ENCODE data around the gene RAB28.
"Not testable (repeated sequence)": the region's sequence is repeated elsewhere in the genome, so short reads cannot be mapped to it uniquely, and the experiment has no call there.

Gene RAB28

GRCh38 chr4:13445841-13446790, 38.0 kb downstream of the RAB28 start:
- no peak for DNase-seq

- no peak for DNase-seq
These were observed 42.6 kb downstream of the RAB28 start for GRCh38 chr4:13441506-13441905.

DNA sequence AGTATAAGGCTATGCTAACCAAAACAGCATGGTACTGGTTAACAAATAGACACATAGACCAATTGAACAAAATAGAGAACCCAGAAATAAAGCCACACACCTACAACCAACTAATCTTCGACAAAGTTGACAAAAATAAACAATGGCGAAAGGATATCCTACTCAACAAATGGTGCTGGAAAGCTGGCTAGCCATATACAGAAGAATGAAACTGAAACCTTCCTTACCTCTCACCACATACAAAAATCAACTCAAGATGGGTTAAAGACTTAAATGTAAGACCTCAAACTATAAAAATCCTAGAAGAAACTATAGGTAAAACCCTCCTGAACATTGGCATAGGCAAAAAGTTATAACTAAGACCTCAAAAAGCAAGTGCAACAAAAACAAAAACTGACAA, 47.2 kb downstream of the RAB28 start:
- DNase-seq: no peak

DNA sequence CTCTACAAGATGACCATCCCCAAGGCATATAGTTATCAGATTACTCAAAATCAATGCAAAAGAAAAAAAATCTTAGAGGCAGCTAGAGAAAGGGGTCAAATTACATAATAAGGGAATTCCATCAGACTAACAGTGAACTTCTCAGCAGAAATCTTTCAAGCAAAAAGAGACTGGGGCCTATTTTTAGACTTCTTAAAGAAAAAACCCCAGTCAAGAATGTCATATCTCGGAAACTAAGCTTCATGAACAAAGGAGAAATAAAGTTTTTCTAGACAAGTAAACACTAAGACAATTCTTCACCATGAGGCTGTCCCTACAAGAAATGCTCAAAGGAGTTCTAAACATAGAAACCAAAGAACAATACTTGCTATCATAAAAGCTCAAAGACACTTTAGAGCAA, 51.7 kb downstream of the RAB28 start:
- no peak for DNase-seq

- DNase-seq: no peak
These were observed 53.1 kb downstream of the RAB28 start for GRCh38 chr4:13430834-13431568.

GRCh38 chr4:13427599-13428325, 56.4 kb downstream of the RAB28 start:
- no peak for DNase-seq

DNA sequence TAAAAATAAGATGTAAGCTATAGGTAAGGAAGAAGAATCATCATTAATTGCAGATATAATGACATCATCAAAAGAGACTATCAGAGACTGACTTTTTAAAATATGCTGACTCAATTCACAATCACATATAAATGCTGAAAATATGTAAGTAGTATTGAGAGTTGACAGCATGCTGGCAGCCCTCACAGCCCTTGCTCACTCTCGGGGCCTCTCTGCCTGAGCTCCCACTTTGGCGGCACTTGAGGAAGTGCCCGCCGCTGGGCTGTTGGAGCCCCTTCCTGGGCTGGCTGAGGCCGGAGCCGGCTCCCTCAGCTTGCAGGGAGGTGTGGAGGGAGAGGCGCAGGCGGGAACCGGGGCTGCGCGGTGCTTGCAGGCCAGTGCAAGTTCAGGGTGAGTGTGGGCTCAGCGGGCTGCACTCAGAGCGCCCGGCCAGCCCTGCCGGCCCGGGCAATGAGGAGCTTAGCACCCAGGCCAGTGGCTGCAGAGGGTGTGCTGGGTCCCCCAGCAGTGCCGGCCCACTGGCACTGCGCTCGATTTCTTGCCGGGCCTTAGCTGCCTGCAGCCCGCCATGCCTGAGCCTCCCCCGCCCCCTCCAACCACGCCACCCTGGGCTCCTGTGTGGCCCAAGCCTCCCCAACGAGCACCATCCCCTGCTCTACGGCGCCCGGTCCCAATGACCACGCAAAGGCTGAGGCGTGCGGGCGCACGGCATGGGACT, 68.9 kb downstream of the RAB28 start:
- DNase-seq: no peak

DNA sequence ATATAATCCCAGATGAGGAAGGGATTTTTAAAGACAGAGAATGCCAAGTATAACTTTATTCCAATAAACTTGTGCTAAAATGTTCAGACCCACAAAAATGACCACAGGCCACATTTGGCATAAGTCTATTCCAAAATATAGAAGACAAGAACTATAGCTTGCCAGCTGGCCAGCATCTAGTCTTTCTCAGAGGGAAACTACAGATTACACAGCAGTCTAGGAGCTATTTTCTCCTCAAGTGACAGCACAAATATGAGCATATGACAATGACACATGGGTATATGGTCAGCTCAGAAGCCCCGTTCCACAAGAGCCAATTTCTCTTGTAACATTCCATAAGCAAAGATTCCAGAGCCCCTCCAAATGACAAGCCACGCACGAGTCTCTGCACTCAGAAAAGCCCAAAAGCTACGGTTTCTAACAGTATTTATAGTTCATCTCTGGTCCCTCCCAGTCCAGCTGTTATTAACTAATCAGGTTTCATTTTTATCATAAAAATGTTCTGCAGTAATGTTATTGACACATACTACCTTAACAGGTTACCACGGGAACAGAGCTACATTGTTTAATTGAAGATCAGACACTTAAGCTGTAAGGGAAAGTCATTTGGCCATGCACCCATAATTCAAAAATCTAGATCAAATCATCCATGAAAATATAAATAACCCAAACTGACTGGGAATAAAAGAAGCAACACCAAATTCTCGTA, 70.3 kb downstream of the RAB28 start:
- no peak for DNase-seq

GRCh38 chr4:13411942-13412341, 72.2 kb downstream of the RAB28 start:
- no peak for DNase-seq

GRCh38 chr4:13409324-13409723, 74.8 kb downstream of the RAB28 start:
- DNase-seq: no peak

GRCh38 chr4:13406156-13406555, 78.0 kb downstream of the RAB28 start:
- not testable (repeated sequence) for DNase-seq

GRCh38 chr4:13403833-13404232, 80.3 kb downstream of the RAB28 start:
- no peak for DNase-seq

- no peak for DNase-seq
These were observed 80.8 kb downstream of the RAB28 start for GRCh38 chr4:13403326-13403725.

- DNase-seq: no peak
These were observed 84.9 kb downstream of the RAB28 start for GRCh38 chr4:13399257-13399656.

DNA sequence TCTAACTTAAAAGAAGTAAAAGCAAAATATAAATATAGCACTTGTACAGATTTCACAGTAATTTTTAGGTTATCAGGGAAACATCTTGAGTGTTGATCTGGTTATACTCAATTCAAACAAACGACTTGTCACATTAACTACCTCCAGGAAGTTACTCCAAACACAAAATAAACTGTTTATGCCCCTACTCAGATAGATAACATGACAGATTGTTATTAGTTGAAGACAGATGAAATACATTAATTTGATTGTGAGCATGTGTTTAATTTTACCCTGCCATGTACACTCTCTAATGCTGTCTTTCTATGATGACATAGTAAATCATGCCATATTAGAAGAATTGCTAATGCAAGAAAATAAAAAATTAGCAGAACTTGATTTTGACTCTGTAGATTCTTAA, 88.0 kb downstream of the RAB28 start:
- no peak for DNase-seq

DNA sequence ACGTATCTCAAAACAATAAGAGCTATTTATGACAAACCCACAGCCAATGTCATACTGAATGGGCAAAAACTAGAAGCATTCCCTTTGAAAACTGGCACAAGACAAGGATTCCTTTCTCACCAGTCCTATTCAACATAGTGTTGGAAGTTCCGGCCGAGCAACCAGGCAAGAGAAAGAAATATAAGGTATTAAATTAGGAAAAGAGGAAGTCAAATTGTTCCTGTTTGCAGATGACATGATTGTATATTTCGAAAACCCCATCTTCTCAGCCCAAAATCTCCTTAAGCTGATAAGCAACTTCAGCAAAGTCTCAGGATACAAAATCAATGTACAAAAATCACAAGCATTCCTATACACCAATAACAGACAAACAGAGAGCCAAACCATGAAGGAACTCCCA, 94.2 kb downstream of the RAB28 start:
- not testable (repeated sequence) for DNase-seq

DNA sequence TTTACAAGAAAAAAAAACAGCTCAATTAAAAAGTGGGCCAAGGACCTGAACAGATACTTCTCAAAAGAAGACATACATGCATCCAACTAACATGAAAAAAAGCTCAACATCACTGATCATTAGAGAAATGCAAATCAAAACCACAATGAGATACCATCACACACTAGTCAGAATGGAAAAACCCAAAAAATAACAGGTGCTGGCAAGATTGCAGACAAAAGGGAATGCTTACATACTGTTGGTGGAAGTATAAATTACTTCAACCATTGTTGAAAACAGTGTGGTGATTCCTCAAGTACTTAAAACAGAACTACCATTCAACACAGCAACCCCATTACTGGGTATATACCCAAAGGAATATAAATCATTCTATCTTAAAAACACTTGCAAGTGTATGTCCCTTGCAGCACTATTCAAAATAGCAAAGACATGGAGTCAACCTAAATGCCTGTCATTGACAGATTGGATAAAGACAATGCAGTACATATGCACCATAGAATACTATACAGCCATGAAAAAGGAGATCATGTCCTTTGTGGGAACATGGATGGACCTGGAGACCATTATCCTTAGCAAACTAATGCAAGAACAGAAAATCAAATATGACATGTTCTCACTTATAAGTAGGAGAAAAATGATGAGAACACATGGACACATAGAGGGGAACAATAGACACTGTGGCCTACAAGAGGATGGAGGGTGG, 97.6 kb downstream of the RAB28 start:
- DNase-seq: no peak

DNA sequence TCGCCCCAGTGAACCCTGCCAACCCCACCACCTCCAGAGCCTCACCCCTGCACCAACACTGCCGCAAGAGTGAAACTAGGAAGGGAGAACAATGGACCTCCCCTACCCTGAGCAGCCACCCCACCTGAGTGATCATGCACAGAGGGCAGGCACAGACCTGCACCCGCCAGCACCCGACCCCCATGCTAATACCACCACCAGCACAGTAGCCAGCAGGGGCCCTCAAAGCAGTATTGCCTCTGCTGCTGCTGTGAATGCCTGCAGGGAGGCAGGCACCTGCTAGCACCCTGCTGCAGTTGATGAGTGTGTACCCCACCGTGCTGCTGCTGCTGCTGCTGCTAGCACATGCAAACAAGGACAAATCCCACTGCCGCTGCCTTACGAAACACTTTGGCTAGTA, 100.1 kb downstream of the RAB28 start:
- no peak for DNase-seq

- DNase-seq: no peak
These were observed 105.0 kb downstream of the RAB28 start for GRCh38 chr4:13378973-13379759.

- no peak for DNase-seq
These were observed 113.1 kb downstream of the RAB28 start for GRCh38 chr4:13371048-13371447.

GRCh38 chr4:13368217-13368616, 115.9 kb downstream of the RAB28 start:
- no peak for DNase-seq

All from CD4-positive, alpha-beta T cell treated with Interleukin-4 for 4 hours (primary cell).